ENCODE data around the gene TAGAP. TPM values are rescaled to one million over a fixed set of nuclear protein-coding genes. Genes with fewer than 3 reads are reported as not detected.

TAGAP gene
- total and polyA plus RNA-seq, 2 donors (not counting 1 experiment from before 2014, with no cell fraction given): 167 to 242 TPM

GRCh38 chr6:159052720-159053119 lies 7.9 kb upstream of the TAGAP start:
- POLR2A ChIA-PET: interaction anchor here (0.6 to 2.2 kb wide), 5 partner anchors 8 to 47 kb away, joined by 3 to 13 read pairs (median 5); partner anchors contain the start of gene TAGAP
- H3K9me3 ChIP-seq (ENCODE audit: control extremely low read depth in 1 of 3, control insufficient read depth in 2 of 3, insufficient read depth in 1 of 3, low read length in 2 of 3): peaks cover 0 to 4% (median 2%) of the 10 kb centered on the region in 3 donors
- CTCF ChIA-PET: interaction anchor here (1.0 to 8.9 kb wide), 9 partner anchors 9 to 82 kb away, joined by 3 to 64 read pairs (median 4); partner anchors contain the start of gene RSPH3
- no peaks in the 10 kb centered on the region for H3K27me3 ChIP-seq (replicated peaks in 1 of 4; ENCODE audit: control extremely low read depth in 1 of 4, control insufficient read depth in 3 of 4, insufficient read depth in 4 of 4, low read length in 3 of 4)
- Mint-ChIP-seq H3K4me3 (peak overlapping the region; percentile 58), H3K4me1 (peaks cover 64% of the 10 kb centered on the region), H3K27me3 (no peaks in the 10 kb centered on the region), H3K27ac (peak overlapping the region; percentile 26), H3K9me3 (ENCODE audit: insufficient read depth) (no peaks in the 10 kb centered on the region)
- intact Hi-C loops (cut with micrococcal nuclease): loop anchor here (1.0 kb wide), 1 partner anchor 10 kb away; no protein-coding TSS in a partner anchor
- no peak for TF ChIP-seq EZH2 (IDR thresholded peaks at IDR 0.05; ENCODE audit: borderline replicate concordance, insufficient read depth, low read depth, low read length, poor library complexity, severe bottlenecking)
- TF ChIP-seq CTCF (IDR thresholded peaks at IDR 0.05): no peak
- no peaks in the 10 kb centered on the region for H3K36me3 ChIP-seq (replicated peaks in 1 of 2; ENCODE audit: control extremely low read depth in 1 of 2, control insufficient read depth in 1 of 2, extremely low read depth in 1 of 2, insufficient read depth in 2 of 2, low read length in 1 of 2)
- H2AFZ ChIP-seq (ENCODE audit: insufficient read depth, low read depth, low read length, poor library complexity, severe bottlenecking): peak overlapping the region; percentile 7
- H3K9ac ChIP-seq (ENCODE audit: low read length): no peak overlapping the region
- H3K79me2 ChIP-seq (ENCODE audit: control insufficient read depth, insufficient read depth, low read length): peaks cover 8% of the 10 kb centered on the region
- ATAC-seq (ENCODE audit: low read depth): no peak
- WGBS (ENCODE audit: insufficient coverage): 33% methylated on average over 2 of the region's 3 CpGs
- H4K20me1 ChIP-seq (ENCODE audit: control insufficient read depth, insufficient read depth, low read length, poor library complexity, severe bottlenecking): no peaks in the 10 kb centered on the region
- peaks cover 59 to 61% of the 10 kb centered on the region in 2 donors for H3K4me1 ChIP-seq (ENCODE audit: control insufficient read depth in 2 of 2, insufficient read depth in 2 of 2, low read length in 2 of 2)
- DNase-seq: peak; percentile 45
- H3K27ac ChIP-seq (ENCODE audit: low read length in 2 of 2): no peak overlapping the region
- no peak overlapping the region for H3K4me3 ChIP-seq (ENCODE audit: control extremely low read depth in 1 of 5, extremely low read depth in 1 of 5, insufficient read depth in 1 of 5, low read depth in 2 of 5, low read length in 4 of 5)
- peak overlapping the region; percentile 45 for H3K4me2 ChIP-seq (replicated peaks; ENCODE audit: low read depth, low read length, poor library complexity, severe bottlenecking)

GRCh38 chr6:159047891-159048685 lies 3.3 kb upstream of the TAGAP start:
- DNase-seq (no peak), ATAC-seq (ENCODE audit: low read depth) (no peak)
- Histone ChIP-seq H3K9me3 (ENCODE audit: control extremely low read depth in 1 of 3, control insufficient read depth in 2 of 3, insufficient read depth in 1 of 3, low read length in 2 of 3) (no peaks in the 10 kb centered on the region), H2AFZ (ENCODE audit: insufficient read depth, low read depth, low read length, poor library complexity, severe bottlenecking) (no peak overlapping the region), H3K4me3 (ENCODE audit: control extremely low read depth in 1 of 5, extremely low read depth in 1 of 5, insufficient read depth in 1 of 5, low read depth in 2 of 5, low read length in 4 of 5) (no peak overlapping the region), H3K27me3 (replicated peaks in 1 of 4; ENCODE audit: control extremely low read depth in 1 of 4, control insufficient read depth in 3 of 4, insufficient read depth in 4 of 4, low read length in 3 of 4) (no peaks in the 10 kb centered on the region), H3K4me1 (ENCODE audit: control insufficient read depth in 2 of 2, insufficient read depth in 2 of 2, low read length in 2 of 2) (peaks cover 26 to 29% of the 10 kb centered on the region in 2 donors), H3K79me2 (ENCODE audit: control insufficient read depth, insufficient read depth, low read length) (peaks cover 35% of the 10 kb centered on the region), H3K27ac (ENCODE audit: low read length in 2 of 2) (no peak overlapping the region), H3K9ac (ENCODE audit: low read length) (no peak overlapping the region), H4K20me1 (ENCODE audit: control insufficient read depth, insufficient read depth, low read length, poor library complexity, severe bottlenecking) (peaks cover 6% of the 10 kb centered on the region), H3K36me3 (replicated peaks in 1 of 2; ENCODE audit: control extremely low read depth in 1 of 2, control insufficient read depth in 1 of 2, extremely low read depth in 1 of 2, insufficient read depth in 2 of 2, low read length in 1 of 2) (peaks cover 0 to 11% of the 10 kb centered on the region in 2 experiments), H3K4me2 (replicated peaks; ENCODE audit: low read depth, low read length, poor library complexity, severe bottlenecking) (no peak overlapping the region)
- ChIA-PET POLR2A (interaction anchor here (0.8 kb wide), 1 partner anchor 51 kb away, joined by 3 read pairs; no protein-coding TSS in a partner anchor), CTCF (interaction anchor here (2.3 kb wide), 1 partner anchor 56 kb away, joined by 8 read pairs; no protein-coding TSS in a partner anchor)
- Mint-ChIP-seq H3K27ac (no peak overlapping the region), H3K4me1 (peaks cover 43% of the 10 kb centered on the region), H3K4me3 (no peak overlapping the region), H3K27me3 (no peaks in the 10 kb centered on the region), H3K9me3 (ENCODE audit: insufficient read depth) (no peaks in the 10 kb centered on the region)
- intact Hi-C loops (cut with micrococcal nuclease): no loop called here
- 98% methylated on average over 4 of the region's 10 CpGs for WGBS (ENCODE audit: insufficient coverage)
- TF ChIP-seq EZH2 (IDR thresholded peaks at IDR 0.05; ENCODE audit: borderline replicate concordance, insufficient read depth, low read depth, low read length, poor library complexity, severe bottlenecking) (no peak), CTCF (IDR thresholded peaks at IDR 0.05) (no peak)
